ENCODE measurements around the gene CGNL1. TPM values are rescaled to one million over a fixed set of nuclear protein-coding genes. Genes with fewer than 3 reads are reported as not detected.

CGNL1 gene
- total RNA-seq, 1 experiment from 2014 or later, result 0.31 TPM

GRCh38 chr15:57486833-57487232, 110.5 kb downstream of the CGNL1 start:
- TF ChIP-seq EZH2 (IDR thresholded peaks at IDR 0.05; ENCODE audit: low read depth), result no peak
- no peak for TF ChIP-seq CTCF (conservative IDR thresholded peaks at IDR 0.05)
- Histone ChIP-seq H3K9me2 (ENCODE audit: insufficient read depth) (no peaks in the 10 kb centered on the region), H3K4me1 (replicated peaks; ENCODE audit: insufficient read depth) (peaks cover 20% of the 10 kb centered on the region), H2AFZ (no peak overlapping the region), H3K79me2 (ENCODE audit: low read depth) (no peaks in the 10 kb centered on the region), H3K9me3 (ENCODE audit: insufficient read depth, low read depth) (no peaks in the 10 kb centered on the region), H3K27me3 (ENCODE audit: insufficient read depth, low read depth) (no peaks in the 10 kb centered on the region), H3K4me3 (no peak overlapping the region), H3K4me2 (0 out of 2 replicates have a peak overlapping the region, but pooled peaks have one; percentile 0), H3F3A (ENCODE audit: insufficient read depth, low read depth) (peaks cover 5% of the 10 kb centered on the region; the same call in 1 of the 2 replicates), H3K27ac (0 out of 2 replicates have a peak overlapping the region, but pooled peaks have one; percentile 12), H4K20me1 (ENCODE audit: insufficient read depth) (no peaks in the 10 kb centered on the region), H3K36me3 (ENCODE audit: low read depth) (no peaks in the 10 kb centered on the region)
- DNase-seq, result no peak
- ChIA-PET POLR2A (ENCODE audit: unreplicated experiment) (no interaction called here), CTCF (interaction anchor here (0.6 to 1.8 kb wide), 2 partner anchors 18 to 1004 kb away, joined by 3 read pairs; no protein-coding TSS in a partner anchor)
- intact Hi-C loops (cut with micrococcal nuclease; ENCODE audit: unreplicated experiment), result loop anchor here (1.0 kb wide), 1 partner anchor 19 kb away; no protein-coding TSS in a partner anchor
- BruUV-seq (replicated peaks), result no TSS peak

- POLR2A ChIA-PET (ENCODE audit: unreplicated experiment), result no interaction called here
- BruUV-seq (replicated peaks), result no TSS peak
- H3K4me3 ChIP-seq, result no peak overlapping the region
Observed at GRCh38 chr15:57489122-57489521, 112.8 kb downstream of the CGNL1 start.

GRCh38 chr15:57493351-57493750, 117.0 kb downstream of the CGNL1 start:
- Histone ChIP-seq H2AFZ (no peak overlapping the region), H3K36me3 (ENCODE audit: low read depth) (no peaks in the 10 kb centered on the region), H3K9me2 (ENCODE audit: insufficient read depth) (no peaks in the 10 kb centered on the region), H4K20me1 (ENCODE audit: insufficient read depth) (no peaks in the 10 kb centered on the region), H3K27ac (no peak overlapping the region), H3K9me3 (ENCODE audit: insufficient read depth, low read depth) (no peaks in the 10 kb centered on the region), H3K4me1 (replicated peaks; ENCODE audit: insufficient read depth) (no peaks in the 10 kb centered on the region), H3K4me2 (no peak overlapping the region), H3F3A (ENCODE audit: insufficient read depth, low read depth) (no peaks in the 10 kb centered on the region), H3K4me3 (no peak overlapping the region), H3K27me3 (ENCODE audit: insufficient read depth, low read depth) (no peaks in the 10 kb centered on the region), H3K79me2 (ENCODE audit: low read depth) (no peaks in the 10 kb centered on the region)
- ChIA-PET POLR2A (ENCODE audit: unreplicated experiment) (no interaction called here), CTCF (no interaction called here)
- no TSS peak for BruUV-seq (replicated peaks)
- DNase-seq, result no peak
- intact Hi-C loops (cut with micrococcal nuclease; ENCODE audit: unreplicated experiment), result no loop called here
- TF ChIP-seq CTCF (conservative IDR thresholded peaks at IDR 0.05), result no peak
- TF ChIP-seq EZH2 (IDR thresholded peaks at IDR 0.05; ENCODE audit: low read depth), result no peak

More at GRCh38 chr15:57489122-57489521, 112.8 kb downstream of the CGNL1 start:
- H3K27me3 ChIP-seq (ENCODE audit: insufficient read depth, low read depth), result no peaks in the 10 kb centered on the region
- no peak overlapping the region for H3K27ac ChIP-seq
- no peaks in the 10 kb centered on the region for H3K9me3 ChIP-seq (ENCODE audit: insufficient read depth, low read depth)
- DNase-seq, result no peak
- TF ChIP-seq CTCF (conservative IDR thresholded peaks at IDR 0.05) (no peak), EZH2 (IDR thresholded peaks at IDR 0.05; ENCODE audit: low read depth) (no peak)
- H3K79me2 ChIP-seq (ENCODE audit: low read depth), result no peaks in the 10 kb centered on the region
- intact Hi-C loops (cut with micrococcal nuclease; ENCODE audit: unreplicated experiment), result no loop called here
- no peaks in the 10 kb centered on the region for H4K20me1 ChIP-seq (ENCODE audit: insufficient read depth)
- peaks cover 5% of the 10 kb centered on the region; the same call in 1 of the 2 replicates for H3F3A ChIP-seq (ENCODE audit: insufficient read depth, low read depth)
- no peaks in the 10 kb centered on the region for H3K9me2 ChIP-seq (ENCODE audit: insufficient read depth)
- peaks cover 20% of the 10 kb centered on the region for H3K4me1 ChIP-seq (replicated peaks; ENCODE audit: insufficient read depth)
- H3K4me2 ChIP-seq, result no peak overlapping the region
- no peaks in the 10 kb centered on the region for H3K36me3 ChIP-seq (ENCODE audit: low read depth)
- CTCF ChIA-PET, result no interaction called here
- no peak overlapping the region for H2AFZ ChIP-seq
